Measurements from ENCODE around the gene BTK. TPM values are rescaled to one million over a fixed set of nuclear protein-coding genes. Genes with fewer than 3 reads are reported as not detected.
"Not testable (repeated sequence)": the region's sequence is repeated elsewhere in the genome, so short reads cannot be mapped to it uniquely, and the experiment has no call there.

BTK gene
- total RNA-seq, 1 donor from 2014 or later, result 11.5 TPM

- no peak for DNase-seq (ENCODE audit: low spot score)
These were observed 38.0 kb downstream of the BTK start for GRCh38 chrX:101347859-101348451.

DNA sequence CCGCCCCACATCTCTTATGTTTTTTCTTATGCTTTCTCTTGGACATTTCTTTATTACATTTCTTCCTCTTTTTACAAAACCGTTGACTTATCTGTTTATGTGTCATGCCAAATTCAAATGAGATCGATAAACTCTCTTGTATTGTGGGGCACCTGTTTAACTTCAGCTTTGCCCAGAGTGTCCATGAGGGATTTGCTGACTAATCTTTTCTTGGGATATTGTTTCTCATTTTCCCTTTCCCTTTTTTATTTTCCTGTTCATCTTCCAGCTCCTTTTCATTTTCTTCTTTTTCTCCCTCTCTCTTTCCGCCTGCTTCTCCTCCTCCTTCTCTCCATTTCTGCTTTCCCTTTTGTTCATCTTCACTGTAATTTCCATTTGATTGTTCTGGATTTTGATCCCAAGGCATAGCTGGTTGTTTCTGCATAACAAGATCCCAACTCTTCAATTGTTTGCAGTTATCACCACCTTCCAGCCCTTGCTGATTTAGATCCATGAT, 48.2 kb downstream of the BTK start:
- no peak for DNase-seq (ENCODE audit: low spot score)

DNA sequence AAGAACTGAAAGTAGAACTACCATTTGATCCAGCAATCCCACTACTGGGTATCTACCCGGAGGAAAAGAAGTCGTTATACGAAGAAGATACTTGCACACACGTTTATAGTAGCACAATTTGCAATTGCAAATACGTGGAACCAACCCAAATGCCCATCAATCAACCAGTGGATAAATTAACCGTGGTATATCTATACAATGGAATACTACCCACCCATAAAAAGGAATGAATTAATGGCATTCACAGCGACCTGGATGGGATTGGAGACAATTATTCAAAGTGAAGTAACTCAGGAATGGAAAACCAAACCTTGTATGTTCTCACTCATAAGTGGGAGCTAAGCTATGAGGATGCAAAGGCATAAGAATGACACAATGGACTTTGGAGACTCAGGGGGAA, 51.7 kb downstream of the BTK start:
- DNase-seq (ENCODE audit: low spot score), result not testable (repeated sequence)

GRCh38 chrX:101326600-101326999, 59.4 kb downstream of the BTK start:
- not testable (repeated sequence) for DNase-seq (ENCODE audit: low spot score)

DNA sequence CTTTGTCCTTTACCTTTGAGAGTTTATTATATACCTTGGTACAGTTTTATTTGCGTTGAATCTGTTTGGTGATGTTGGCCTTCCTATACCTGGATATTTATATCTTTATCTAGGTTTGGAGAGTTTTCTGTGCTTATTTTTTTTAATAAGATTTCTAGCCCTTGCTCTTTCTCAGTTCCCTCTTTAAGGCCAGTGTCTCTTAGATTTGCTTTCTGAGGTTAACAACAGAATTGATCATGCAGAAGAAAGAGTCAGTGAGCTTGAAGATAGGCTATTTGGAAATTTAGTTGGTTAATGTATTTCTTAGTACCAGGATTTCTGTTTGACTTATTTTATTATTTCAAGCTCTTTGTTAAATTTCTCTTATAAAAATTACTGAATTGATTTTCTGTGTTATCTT, 82.2 kb downstream of the BTK start:
- no peak for DNase-seq (ENCODE audit: low spot score)

Other genes starting within 250 kb of the BTK start
- 0.22 TPM for gene DRP2, start 166.4 kb downstream of the BTK start, total RNA-seq
- gene TAF7L, start 94.9 kb downstream of the BTK start, total RNA-seq, result 0.26 TPM
- 14.7 TPM for gene TIMM8A, start 37.4 kb downstream of the BTK start, total RNA-seq
- gene RPL36A, start 4.8 kb upstream of the BTK start, total RNA-seq, result 140 TPM
- gene GLA, start 21.7 kb upstream of the BTK start, total RNA-seq, result 46.9 TPM
- gene HNRNPH2, start 22.0 kb upstream of the BTK start, total RNA-seq, result 62.1 TPM
- gene ARMCX4, start 99.3 kb upstream of the BTK start, total RNA-seq, result 10.1 TPM
- gene ARMCX1, start 164.4 kb upstream of the BTK start, total RNA-seq, result 32.3 TPM
- 36.8 TPM for gene ARMCX6, start 231.8 kb upstream of the BTK start, total RNA-seq
- gene ARMCX3, start 237.0 kb upstream of the BTK start, total RNA-seq, result 65.0 TPM